CD1c-positive myeloid dendritic cell (primary cell): ENCODE measurements around the gene CUX1.
A peak's percentile ranks its signal among the peaks of the same experiment; 100 is the strongest.
"Not testable (repeated sequence)": the region's sequence is repeated elsewhere in the genome, so short reads cannot be mapped to it uniquely, and the experiment has no call there.

Experiments
- DNase-seq: peaks from one replicate; pipeline ENCODE4 v3.0.0-alpha.2; 2016; ENCODE audit errors: extremely low spot score

CUX1 gene

GRCh38 chr7:102285540-102286236, 468.3 kb downstream of the CUX1 start:
- DNase-seq, result no peak

GRCh38 chr7:102286237-102287110, 469.0 kb downstream of the CUX1 start, which contains the start of gene SH2B2:
TSS of gene SH2B2 (plus strand) at chr7:102286868. CDS start at chr7:102300551, 13,683 bp downstream.
- peak; percentile 86 for DNase-seq

- DNase-seq, result peak; percentile 34
These were observed 469.9 kb downstream of the CUX1 start for GRCh38 chr7:102287111-102287980.

GRCh38 chr7:102287981-102288278, 470.5 kb downstream of the CUX1 start:
- no peak for DNase-seq

- peak; percentile 51 for DNase-seq
These were observed 471.0 kb downstream of the CUX1 start for GRCh38 chr7:102288285-102288930.

- DNase-seq, result no peak
These were observed 471.6 kb downstream of the CUX1 start for GRCh38 chr7:102289057-102289456.

GRCh38 chr7:102291056-102291915, 473.9 kb downstream of the CUX1 start:
- DNase-seq, result no peak

GRCh38 chr7:102291916-102292267, 474.5 kb downstream of the CUX1 start:
- DNase-seq, result no peak

- DNase-seq, result no peak
These were observed 475.7 kb downstream of the CUX1 start for GRCh38 chr7:102292813-102293798.

- DNase-seq, result no peak
These were observed 477.2 kb downstream of the CUX1 start for GRCh38 chr7:102294589-102294988.

GRCh38 chr7:102295346-102296178, 478.1 kb downstream of the CUX1 start:
- no peak for DNase-seq

GRCh38 chr7:102296179-102296438, 478.7 kb downstream of the CUX1 start:
- no peak for DNase-seq

GRCh38 chr7:102296514-102296913, 479.1 kb downstream of the CUX1 start:
- DNase-seq, result no peak

- DNase-seq, result no peak
These were observed 480.2 kb downstream of the CUX1 start for GRCh38 chr7:102297487-102298218.

- DNase-seq, result no peak
These were observed 483.3 kb downstream of the CUX1 start for GRCh38 chr7:102300643-102301221.

- not testable (repeated sequence) for DNase-seq
These were observed 483.9 kb downstream of the CUX1 start for GRCh38 chr7:102301367-102301766.

- no peak for DNase-seq
These were observed 484.6 kb downstream of the CUX1 start for GRCh38 chr7:102302025-102302424.
